GM18499 (cell line): ENCODE results near the gene ENPP6.

Source experiments
- ATAC-seq: cut with Tn5 transposase; IDR thresholded peaks from one replicate; pipeline ENCODE4 v1.9.1; 2021; ENCODE audit warnings: moderate number of reproducible peaks; ENCODE audit not compliant: insufficient read depth, unreplicated experiment

The ENPP6 gene

DNA sequence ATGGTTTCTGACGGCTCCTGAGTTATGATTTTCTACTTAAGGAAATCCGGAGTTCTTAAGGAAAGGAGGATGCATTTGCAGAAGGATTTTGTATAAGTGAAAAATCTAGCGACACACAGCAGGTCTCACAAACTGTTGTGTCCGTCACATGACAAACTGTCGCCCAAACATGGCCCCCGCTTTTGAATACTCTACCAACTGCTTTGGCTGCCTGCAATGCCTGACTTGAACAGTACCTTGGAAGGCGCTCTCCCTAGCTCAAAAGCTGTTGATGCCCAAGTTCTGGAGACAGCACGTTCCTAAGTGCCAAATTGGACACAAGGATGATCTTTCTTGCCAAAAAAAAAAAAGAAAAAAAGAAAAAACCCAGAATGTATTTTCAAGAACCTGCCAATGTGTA is 103.2 kb downstream of the ENPP6 start:
- no peak for ATAC-seq

DNA sequence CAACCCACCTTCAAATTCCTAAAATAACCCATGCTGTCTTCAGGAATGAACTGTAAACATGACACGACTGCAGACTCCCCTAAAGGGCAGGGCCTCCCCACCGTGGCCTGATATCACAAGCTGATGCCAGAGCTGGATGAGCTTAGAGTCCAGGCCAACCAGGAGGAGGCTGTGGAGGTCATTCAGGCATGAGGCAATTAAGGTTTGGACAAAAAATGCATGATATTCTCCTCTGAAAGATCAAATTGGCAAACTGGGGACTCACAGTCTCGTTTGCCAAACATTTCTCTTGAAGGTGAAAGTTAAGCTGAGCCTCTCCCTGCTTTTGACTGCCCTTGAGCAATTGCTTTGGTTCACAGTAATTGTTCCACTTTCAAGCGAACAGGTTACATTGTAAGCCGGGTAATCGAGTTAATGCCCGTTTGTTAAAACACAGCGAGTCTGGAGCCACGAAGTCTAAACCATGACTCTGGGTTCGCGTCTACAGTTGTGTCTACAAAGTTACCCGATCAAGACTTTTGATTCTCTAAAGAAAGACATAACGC is 105.6 kb downstream of the ENPP6 start:
- no peak for ATAC-seq

GRCh38 chr4:184111233-184111832 is 106.3 kb downstream of the ENPP6 start:
- ATAC-seq = no peak

DNA sequence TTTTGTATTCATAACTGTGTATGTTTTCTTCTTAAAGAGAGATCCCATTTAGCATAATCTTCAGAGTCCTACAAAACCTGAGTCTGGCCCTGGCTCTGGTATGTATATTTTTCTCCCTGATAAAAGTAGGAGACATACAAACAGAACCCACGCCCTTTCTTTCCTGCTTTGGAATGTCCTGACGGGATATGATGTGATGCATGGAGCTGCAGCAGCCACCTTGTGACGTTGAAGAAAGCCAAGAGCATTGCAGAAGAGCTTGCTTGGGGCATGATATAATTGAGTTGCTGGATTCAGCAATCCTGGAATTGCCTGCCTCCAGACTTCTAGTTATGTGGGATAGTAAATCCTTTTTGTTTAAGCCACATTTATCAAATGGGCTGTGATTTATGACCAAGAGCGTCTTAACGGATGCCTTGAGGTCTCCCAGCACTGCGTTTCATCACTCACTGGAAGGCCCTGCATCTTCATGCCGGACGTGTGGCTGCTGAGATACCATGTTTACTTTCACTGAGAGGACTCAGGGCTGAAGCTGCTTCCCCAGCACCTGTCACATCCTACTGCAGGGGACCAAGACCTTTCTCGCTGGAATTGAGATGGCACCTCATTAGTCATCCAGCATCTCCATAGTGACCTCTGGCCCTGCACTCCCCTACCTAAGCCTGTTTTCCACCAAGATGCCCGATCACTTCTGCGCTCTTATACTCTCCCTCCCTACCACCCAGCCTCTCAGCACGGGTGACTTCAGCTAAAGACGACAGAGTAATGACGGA is 107.0 kb downstream of the ENPP6 start:
- no peak for ATAC-seq

- no peak for ATAC-seq
These were observed 109.6 kb downstream of the ENPP6 start for GRCh38 chr4:184108006-184108501.

DNA sequence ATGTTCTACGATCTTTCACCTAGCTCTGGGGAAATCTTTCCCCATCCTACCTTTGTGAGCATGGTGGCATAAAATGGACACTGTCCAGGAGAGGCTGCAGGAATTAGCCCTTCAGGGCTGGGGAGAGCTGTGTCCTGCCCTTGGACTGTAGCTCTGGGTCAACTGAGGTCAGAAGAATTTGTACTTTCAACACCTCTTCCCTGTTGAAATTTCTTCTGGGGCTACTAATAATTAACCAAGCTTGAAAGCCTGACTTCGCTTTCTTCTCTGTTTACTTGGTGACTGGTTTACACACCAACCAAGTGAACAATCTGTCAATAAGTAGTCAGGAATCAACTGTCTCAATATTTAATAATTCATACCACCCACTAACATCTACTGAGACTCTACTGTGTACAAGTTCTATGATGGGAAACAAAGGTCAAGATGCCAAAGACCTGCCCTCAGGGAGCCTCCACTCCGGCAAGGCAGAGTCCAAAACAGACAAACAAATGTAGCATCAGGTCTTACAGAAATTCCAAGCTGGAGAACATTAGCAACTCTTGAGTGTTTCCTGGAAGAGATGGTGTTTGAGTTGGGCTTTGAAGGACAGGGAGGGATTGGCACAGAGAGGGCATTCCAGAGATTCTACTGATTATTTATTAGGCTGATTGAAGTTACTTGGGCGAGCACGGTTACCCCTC is 113.1 kb downstream of the ENPP6 start:
- ATAC-seq = no peak

GRCh38 chr4:184103527-184104264 is 114.0 kb downstream of the ENPP6 start:
- ATAC-seq = no peak

DNA sequence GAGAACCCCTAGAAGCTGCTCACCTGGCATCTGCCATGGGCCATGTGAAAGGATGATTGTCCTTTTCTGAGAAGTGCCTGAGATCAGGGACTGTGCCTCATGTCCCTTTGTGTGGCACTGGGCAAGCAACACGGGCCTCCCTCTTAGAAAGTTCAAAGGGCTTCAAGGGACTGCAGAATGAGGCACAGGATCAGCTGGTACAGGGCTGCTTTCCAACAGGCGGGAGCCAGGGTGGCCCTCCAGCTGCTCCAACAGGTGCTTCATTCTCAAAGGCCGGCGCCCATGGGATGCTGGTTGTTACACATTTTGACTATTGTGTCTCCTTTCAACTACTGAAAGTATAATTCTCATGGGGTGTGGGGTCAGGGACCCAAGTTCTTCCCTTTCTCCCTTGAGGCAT is 114.7 kb downstream of the ENPP6 start:
- no peak for ATAC-seq

- ATAC-seq = no peak
These were observed 115.2 kb downstream of the ENPP6 start for GRCh38 chr4:184102488-184102887.

- ATAC-seq = no peak
These were observed 116.0 kb downstream of the ENPP6 start for GRCh38 chr4:184101711-184102110.

GRCh38 chr4:184100297-184100885 is 117.3 kb downstream of the ENPP6 start:
- ATAC-seq = no peak

DNA sequence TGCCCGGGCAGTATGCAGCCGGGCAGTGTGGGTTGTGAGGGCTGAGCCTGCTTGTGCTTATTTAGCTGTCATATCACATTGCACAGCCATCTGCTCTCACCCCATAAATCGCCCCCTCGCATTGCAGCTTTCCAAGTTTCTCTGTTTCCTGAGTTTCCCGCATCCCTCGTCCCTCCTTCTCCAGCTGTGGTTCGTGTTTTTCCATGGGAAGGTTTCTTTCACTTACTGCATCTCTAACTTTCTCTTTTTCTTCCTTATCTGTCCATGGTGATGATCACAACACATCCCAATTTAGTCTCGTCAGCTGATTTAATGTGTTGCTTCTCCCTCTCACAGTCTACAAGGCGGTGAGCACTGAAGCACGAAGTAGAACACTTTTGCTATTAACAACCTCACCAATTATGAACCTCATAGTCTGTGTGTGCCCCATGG is 118.1 kb downstream of the ENPP6 start:
- ATAC-seq = no peak

DNA sequence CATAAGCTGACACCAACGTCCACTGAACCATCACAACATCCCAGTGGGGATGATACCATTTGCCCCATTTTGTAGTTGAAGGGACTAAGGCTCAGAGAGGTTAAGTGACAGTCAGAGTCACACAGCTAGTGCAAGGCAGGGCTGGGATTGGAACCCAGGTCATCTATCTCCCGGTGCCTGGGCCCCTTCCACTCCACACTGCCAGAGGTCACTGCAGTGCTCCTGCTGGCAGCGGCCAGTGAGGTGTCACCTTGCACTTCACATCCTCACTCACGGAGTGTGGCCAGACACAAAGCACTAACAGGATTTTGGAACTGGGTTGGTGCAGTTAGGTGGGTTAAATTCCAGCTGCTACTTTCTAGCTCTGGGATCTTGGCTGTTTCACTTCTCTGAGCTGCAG is 118.7 kb downstream of the ENPP6 start:
- no peak for ATAC-seq

DNA sequence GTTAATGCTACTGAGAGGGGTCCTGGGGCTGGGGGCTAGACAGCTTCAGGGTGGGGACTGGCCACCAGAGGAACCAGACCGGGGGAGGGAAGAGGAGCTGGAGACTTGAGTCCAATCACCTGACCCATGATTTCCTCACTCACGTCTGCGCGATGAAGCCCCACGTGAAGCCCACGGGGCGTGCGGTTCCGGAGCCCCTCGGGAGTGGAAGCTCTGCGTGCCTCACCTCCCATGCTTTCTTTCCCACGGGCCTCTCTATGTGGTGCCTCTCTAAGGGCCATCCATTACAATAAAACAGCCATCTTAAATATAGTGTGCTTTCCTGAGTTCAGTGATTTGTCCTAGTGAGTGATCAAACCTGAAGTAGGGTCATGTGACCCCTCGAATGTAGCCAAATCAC is 119.9 kb downstream of the ENPP6 start:
- ATAC-seq = no peak

DNA sequence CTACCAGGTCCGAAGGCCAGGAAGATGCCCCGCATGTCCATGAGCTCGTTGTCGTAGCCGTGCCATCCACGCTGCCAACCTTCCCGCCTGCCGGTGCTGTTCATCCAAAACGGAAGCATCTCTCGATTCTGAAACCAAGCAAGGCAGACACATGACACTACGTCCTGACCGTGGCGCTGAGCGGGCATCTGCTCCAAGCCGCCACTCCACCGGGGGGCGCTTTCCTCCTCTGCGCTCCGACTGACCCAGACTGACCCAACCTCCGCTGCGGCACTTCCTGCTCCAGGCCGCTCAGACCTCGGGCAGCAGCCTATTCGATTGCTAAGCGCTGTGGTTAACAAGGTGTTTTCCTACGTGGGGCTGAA is 120.5 kb downstream of the ENPP6 start:
- no peak for ATAC-seq

GRCh38 chr4:184096561-184097240 is 121.0 kb downstream of the ENPP6 start:
- ATAC-seq = no peak

GRCh38 chr4:184094532-184095159 is 123.0 kb downstream of the ENPP6 start:
- ATAC-seq = no peak

DNA sequence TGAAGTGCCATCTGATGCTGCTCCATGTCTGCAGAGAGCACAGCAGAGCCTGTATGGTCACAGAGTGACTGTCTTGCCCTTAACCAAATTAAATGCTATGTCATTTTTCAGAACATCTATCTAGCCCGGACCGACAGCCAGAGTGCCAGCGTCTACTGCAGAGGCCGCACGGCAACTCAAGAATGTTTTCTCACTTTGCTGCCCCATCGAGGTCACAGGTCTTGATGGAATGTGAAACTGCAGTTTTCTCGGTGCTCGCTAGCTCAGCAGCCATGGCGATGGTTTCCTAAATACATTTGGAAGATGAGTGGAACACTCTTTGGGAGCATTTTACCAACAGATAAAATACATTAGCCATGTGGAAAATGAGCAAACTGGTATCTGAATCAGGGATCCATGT is 125.7 kb downstream of the ENPP6 start:
- ATAC-seq = no peak

GRCh38 chr4:184090571-184090970 is 127.1 kb downstream of the ENPP6 start:
- no peak for ATAC-seq
